HG02798 (cell line): ENCODE data around the gene METTL1.
"Not testable (repeated sequence)": the region's sequence is repeated elsewhere in the genome, so short reads cannot be mapped to it uniquely, and the experiment has no call there.

ENCODE experiments used
- ATAC-seq: cut with Tn5 transposase; IDR thresholded peaks from one replicate; pipeline ENCODE4 v1.9.1; 2021; ENCODE audit warnings: mild to moderate bottlenecking; ENCODE audit not compliant: unreplicated experiment, poor library complexity

METTL1 gene

GRCh38 chr12:57800965-57801364 is 29.1 kb upstream of the METTL1 start:
- no peak for ATAC-seq

- no peak for ATAC-seq
Measured at GRCh38 chr12:57797933-57798332, 26.0 kb upstream of the METTL1 start.

GRCh38 chr12:57796996-57797395 is 25.1 kb upstream of the METTL1 start:
- no peak for ATAC-seq

GRCh38 chr12:57795354-57795753 is 23.4 kb upstream of the METTL1 start:
- no peak for ATAC-seq

GRCh38 chr12:57793920-57794319 is 22.0 kb upstream of the METTL1 start:
- ATAC-seq = no peak

- ATAC-seq = no peak
Measured at GRCh38 chr12:57783861-57784260, 12.0 kb upstream of the METTL1 start.

GRCh38 chr12:57783466-57783801 is 11.5 kb upstream of the METTL1 start:
- ATAC-seq = no peak

GRCh38 chr12:57782608-57783465 is 10.9 kb upstream of the METTL1 start, which contains the start of gene TSFM:
TSFM (plus strand) TSS chr12:57782787; CDS start chr12:57782802, 15 bp downstream.
- ATAC-seq = peak; percentile 88

- peak; percentile 2 for ATAC-seq
Measured at GRCh38 chr12:57782243-57782607, 10.3 kb upstream of the METTL1 start.

- ATAC-seq = no peak
Measured at GRCh38 chr12:57781801-57782200, 9.9 kb upstream of the METTL1 start.

GRCh38 chr12:57781244-57781643 is 9.3 kb upstream of the METTL1 start:
- no peak for ATAC-seq

GRCh38 chr12:57780284-57780897 is 8.5 kb upstream of the METTL1 start:
- ATAC-seq = no peak

- ATAC-seq = no peak
Measured at GRCh38 chr12:57779736-57780135, 7.8 kb upstream of the METTL1 start.

GRCh38 chr12:57777911-57778310 is 6.0 kb upstream of the METTL1 start:
- no peak for ATAC-seq

GRCh38 chr12:57777367-57777766 is 5.5 kb upstream of the METTL1 start:
- no peak for ATAC-seq

- no peak for ATAC-seq
Measured at GRCh38 chr12:57776247-57776587, 4.3 kb upstream of the METTL1 start.

GRCh38 chr12:57775563-57776246 is 3.8 kb upstream of the METTL1 start:
- ATAC-seq = no peak

GRCh38 chr12:57775044-57775443 is 3.1 kb upstream of the METTL1 start:
- ATAC-seq = no peak

GRCh38 chr12:57774634-57775033 is 2.7 kb upstream of the METTL1 start:
- not testable (repeated sequence) for ATAC-seq

- ATAC-seq = no peak
Measured at GRCh38 chr12:57772429-57773322, 771 bp upstream of the METTL1 start, which contains the start of gene EEF1AKMT3. EEF1AKMT3 (plus strand) TSS chr12:57772614; CDS start chr12:57772725, 111 bp downstream.
